GM21825 (cell line): ENCODE data around the gene NID1.

Source experiments
- ATAC-seq: cut with Tn5 transposase; IDR thresholded peaks from one replicate; pipeline ENCODE4 v1.9.1; 2021; ENCODE audit warnings: mild to moderate bottlenecking, moderate library complexity; ENCODE audit not compliant: unreplicated experiment

The NID1 gene, protein sequence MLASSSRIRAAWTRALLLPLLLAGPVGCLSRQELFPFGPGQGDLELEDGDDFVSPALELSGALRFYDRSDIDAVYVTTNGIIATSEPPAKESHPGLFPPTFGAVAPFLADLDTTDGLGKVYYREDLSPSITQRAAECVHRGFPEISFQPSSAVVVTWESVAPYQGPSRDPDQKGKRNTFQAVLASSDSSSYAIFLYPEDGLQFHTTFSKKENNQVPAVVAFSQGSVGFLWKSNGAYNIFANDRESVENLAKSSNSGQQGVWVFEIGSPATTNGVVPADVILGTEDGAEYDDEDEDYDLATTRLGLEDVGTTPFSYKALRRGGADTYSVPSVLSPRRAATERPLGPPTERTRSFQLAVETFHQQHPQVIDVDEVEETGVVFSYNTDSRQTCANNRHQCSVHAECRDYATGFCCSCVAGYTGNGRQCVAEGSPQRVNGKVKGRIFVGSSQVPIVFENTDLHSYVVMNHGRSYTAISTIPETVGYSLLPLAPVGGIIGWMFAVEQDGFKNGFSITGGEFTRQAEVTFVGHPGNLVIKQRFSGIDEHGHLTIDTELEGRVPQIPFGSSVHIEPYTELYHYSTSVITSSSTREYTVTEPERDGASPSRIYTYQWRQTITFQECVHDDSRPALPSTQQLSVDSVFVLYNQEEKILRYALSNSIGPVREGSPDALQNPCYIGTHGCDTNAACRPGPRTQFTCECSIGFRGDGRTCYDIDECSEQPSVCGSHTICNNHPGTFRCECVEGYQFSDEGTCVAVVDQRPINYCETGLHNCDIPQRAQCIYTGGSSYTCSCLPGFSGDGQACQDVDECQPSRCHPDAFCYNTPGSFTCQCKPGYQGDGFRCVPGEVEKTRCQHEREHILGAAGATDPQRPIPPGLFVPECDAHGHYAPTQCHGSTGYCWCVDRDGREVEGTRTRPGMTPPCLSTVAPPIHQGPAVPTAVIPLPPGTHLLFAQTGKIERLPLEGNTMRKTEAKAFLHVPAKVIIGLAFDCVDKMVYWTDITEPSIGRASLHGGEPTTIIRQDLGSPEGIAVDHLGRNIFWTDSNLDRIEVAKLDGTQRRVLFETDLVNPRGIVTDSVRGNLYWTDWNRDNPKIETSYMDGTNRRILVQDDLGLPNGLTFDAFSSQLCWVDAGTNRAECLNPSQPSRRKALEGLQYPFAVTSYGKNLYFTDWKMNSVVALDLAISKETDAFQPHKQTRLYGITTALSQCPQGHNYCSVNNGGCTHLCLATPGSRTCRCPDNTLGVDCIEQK

DNA sequence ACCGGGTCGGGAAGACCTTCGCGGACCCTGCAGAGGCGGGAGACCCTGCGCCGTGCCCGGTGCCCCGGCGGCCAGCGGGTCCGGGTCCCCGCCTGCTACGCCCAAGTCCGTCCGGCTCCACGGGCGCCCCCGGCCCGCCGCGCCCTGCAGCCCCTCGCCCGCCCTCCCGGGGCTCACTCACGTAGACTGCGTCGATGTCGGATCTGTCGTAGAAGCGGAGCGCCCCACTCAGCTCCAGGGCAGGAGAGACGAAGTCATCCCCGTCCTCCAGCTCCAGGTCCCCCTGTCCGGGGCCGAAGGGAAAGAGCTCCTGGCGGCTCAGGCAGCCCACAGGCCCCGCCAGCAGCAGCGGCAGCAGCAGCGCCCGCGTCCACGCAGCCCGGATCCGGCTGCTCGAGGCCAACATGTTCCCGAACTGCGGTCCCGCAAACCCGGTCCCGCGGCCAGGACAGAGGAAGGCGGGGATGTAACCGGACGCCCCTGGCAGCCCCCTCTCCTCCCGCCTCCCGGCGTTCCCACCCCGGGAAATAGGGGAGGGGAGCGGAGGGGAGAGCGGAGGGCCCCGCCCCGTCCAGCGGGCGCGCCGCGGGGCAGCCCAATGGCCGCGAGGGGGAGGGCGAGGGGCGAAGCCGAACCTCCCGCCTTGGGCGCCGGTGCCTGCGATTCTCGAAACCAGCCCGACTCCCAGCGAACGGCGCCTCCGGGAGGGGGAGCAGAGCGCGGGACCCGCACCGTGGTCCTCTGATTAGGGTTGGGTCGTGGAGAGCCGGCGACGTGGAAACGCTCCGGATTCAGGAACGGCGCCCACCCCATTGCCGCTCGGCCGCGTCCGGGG lies at the start of gene NID1:
NID1 (minus strand) TSS at position 417 of the 835 bp plus-strand sequence; CDS start at position 406, 11 bp downstream.
- peak; percentile 36 for ATAC-seq

DNA sequence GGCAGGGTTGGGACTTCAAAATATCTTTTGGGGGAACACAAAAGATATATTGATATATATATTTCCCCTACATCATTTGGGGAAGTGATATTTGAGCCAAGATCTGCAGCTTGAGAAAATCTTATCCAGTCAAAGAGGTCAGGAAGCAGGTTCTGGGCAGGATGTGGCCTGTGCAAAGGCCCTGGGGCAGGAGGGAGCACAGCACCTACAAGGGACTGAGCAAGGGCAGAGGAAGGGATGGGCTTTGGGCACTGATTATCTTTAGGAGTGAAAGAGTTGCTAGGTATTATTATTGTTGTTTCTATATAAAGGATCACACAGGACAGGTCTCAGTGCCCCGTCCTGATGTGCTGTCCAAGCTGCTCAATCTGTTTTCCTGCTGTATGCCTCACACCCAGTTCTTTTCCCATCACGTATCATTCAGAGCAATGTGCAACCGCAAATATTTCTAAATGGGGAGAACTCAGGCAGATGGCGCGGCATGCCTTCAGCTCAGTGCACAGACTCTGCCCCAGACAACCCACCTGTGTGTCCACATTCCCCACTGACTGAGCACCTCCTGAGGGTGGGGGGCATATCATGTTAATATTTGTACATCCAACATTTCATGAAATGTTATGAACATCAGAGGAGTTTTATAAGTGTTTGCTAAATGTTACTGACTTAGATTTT lies 49.3 kb upstream of the NID1 start:
- no peak for ATAC-seq

DNA sequence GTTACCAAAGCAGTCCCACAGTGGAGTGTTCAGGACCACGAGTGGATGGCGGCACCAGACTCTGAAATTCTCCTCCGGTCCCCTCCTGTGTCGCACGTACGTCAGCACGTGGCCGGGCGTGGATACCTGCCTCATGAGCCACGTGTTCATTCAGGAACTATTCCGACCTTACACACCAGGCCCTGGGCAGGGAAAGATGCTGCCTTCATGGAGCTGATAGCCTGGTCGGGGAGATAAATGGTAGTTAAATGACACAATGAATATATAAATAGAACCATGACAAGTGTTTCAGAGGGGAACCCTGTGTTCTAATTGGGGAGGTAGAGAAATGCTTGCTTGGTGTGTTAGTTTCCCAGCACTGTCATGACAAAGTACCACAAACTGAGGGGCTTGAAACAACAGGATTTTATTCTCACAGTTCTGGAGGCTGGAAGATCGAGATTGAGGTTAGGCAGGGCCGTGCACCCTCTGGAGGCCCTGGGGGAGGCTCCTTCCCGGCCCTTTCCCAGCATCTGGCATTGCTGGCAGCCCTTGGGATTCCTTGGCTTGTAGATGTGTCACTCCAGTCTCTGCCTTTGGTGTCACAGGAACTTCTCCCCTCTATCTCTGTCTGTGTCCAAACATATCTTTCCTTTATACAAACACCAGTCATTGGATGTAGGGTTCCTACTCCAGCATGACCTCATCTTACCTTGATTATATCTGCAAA lies 48.6 kb upstream of the NID1 start:
- no peak for ATAC-seq

DNA sequence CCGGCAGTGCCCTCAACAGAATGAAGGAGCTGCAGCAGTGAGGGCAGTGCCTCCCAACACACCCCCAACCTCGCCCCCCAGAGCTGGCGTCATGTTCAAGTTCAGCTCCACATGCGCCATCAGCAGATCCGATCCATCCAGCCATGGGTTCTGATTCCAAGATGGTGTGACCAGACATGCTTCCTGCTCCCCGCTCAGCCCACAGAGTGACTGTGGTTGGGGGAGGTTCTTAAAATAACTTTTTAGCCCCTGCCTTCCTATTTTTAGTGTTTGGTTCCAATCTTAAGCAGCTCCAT lies 47.4 kb upstream of the NID1 start:
- ATAC-seq, result no peak

DNA sequence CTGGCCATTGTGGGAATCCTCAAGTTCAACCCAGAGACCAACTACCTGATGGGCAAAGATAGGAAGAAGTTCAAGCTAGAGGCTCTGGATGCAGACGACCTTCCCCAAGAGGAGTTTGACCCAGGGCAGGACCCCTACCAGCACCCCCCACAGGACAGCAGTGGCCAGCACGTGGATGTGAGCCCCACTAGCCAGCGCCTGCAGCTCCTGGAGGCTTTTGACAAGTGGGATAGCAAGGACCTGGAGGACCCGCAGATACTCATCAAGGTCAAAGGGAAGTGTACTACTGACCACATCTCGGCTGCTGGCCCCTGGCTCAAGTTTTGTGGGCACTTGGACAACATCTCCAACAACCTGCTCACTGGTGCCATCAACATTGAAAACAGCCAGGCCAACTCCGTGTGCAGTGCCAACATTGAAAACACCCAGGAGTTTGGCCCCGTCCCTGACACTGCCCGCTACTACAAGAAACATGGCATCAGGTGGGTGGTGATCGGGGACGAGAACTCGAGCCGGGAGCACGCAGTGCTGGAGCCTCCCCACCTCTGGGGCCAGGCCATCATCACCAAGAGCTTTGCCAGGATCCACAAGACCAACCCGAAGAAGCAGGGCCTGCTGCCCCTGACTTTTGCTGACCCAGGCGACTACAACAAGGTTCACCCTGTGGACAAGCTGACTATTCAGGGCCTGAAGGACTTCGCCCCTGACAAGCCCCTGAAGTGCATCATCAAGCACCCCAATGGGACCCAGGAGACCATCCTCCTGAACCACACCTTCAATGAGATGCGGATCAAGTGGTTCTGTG lies 46.8 kb upstream of the NID1 start:
- no peak for ATAC-seq

DNA sequence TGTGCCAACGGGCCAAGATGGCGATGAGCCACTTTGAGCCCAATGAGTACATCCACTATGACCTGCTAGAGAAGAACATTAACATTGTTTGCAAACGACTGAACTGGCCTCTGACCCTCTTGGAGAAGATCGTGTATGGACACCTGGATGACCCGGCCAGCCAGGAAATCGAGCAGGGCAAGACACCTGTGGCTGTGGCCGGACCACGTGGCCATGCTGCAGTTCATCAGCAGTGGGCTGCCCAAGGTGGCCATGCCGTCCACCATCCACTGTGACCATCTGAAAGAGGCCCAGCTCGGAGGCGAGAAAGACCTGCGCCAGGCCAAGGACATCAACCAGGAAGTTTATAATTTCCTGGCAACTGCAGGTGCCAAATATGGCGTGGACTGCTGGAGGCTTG lies 45.2 kb upstream of the NID1 start:
- ATAC-seq, result no peak

DNA sequence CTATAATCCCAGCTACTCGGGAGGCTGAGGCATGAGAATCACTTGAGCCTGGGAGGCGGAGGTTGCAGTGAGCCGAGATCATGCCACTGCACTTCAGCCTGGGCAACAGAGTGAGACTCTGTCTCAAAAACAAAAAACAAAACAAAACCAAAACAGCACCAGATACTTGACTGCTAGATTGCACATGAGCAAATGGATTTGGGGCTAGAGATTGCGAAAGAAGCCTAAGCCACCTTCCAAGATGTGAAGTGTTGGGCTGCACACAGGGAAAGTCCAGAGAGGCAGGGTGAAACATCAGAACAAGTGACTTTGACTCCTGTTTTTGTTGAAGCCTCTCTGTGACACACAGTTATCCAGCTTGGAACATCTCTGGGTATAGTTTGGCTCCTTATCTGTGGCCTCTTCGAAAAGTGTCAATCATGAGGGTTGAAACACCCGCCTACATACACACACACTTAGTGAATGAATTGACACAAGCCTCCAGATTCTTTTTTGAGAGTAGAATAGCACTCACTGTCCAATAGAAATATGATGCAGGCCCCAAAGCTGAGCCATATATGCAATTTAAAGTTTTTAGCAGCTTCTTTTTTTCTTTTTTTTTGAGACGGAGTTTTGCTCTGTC lies 43.2 kb upstream of the NID1 start:
- no peak for ATAC-seq

DNA sequence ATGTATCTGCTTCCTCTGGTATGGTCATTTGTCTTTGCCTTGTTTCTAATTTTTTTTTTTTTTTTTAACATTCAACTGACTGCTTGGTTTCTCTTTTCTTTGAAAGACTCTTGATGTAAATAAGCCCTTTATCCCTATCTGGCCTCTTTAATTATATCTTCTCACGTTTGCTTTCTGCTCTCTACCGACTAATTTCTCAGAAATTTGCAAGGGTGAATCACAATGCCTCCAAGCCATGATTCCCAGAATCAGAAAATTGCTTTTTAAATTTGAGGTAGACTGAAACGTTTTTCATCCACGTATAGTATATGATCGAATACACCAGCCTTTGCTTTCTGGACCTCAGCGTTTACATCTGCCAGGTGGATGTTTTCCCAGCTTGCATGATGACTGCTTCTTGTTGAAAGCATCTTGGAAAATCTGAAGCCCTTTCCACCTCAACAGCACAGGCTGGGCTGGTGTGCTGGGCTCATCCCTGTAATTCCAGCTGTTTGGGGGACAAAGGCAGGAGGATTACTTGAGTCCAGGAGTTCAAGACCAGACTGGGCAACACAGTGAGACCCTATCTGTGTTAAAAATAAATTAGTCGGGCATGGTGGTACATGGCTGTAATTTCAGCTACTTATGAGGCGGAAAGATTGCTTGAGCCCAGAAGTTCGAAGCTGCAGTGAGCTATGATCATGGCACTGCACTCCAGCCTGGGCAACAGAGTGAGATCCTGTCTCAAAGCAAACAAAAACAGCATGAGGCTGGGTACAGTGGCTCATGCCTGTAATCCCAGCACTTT lies 42.4 kb upstream of the NID1 start:
- ATAC-seq, result no peak

DNA sequence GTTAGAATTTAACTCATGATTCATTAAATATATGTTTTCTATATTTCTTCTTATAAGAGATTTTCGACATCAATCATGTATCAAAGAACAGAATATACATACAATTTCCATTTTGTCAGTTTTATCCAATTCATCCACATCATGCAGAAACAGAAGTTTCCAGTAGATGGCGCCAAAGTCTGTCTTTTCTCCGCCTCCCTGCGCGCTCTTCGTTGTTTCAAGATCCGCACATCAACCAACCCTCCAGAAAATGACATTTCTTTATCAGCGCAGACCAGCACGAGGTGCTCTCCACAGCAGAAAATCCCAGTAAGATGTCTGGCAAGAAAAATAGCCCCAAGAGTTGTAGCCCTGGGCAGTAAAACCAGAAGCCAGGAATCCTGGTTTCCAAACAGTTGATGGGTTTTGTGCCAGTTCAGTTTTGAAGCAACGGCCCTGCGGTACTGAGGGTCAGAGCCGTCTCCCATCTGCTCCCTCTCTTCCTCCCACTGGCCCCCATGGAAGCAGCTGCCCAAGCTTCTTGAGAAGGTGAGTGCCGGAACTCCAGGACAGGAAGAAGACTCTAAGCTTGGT lies 38.8 kb upstream of the NID1 start:
- peak; percentile 40 for ATAC-seq

DNA sequence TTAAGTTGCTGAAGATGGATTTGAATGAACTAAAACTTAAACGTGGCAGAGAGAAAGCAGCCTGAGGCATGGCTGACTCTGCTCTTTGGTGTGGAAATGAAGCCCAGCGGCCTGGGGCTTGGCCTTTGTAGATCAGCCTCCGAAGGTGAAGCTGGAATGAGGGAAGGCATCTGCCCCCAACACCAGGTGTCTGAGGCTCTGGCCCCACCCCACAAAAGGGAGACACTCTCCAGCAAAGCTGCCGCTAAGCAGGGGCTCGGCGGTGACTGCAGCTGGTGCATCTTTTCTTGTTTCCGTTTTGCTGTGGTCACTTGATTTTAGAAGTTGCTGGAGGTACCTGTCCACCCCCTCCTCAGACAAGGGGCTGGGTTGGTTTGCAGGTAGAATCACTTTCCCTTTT lies 38.2 kb upstream of the NID1 start:
- ATAC-seq, result no peak

DNA sequence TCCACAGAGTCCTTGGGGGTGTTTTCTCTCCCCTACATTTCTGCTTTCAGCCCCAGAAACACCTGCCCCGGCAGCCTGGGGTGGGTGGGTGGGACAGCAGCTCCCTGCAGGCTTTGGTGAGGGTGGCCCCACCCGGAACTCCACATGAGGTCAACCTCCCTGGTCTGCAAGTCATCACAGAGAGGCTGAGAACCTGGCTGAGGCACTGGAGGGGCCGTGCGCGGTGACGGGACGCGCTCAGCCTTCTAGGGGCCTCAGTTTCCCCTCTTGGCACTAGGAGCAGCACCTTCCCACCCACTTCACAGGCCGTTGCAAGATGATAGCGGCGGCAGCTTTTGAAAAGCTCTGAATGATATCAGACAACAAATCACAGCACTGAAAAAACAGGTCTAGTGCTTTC lies 37.7 kb upstream of the NID1 start:
- no peak for ATAC-seq

DNA sequence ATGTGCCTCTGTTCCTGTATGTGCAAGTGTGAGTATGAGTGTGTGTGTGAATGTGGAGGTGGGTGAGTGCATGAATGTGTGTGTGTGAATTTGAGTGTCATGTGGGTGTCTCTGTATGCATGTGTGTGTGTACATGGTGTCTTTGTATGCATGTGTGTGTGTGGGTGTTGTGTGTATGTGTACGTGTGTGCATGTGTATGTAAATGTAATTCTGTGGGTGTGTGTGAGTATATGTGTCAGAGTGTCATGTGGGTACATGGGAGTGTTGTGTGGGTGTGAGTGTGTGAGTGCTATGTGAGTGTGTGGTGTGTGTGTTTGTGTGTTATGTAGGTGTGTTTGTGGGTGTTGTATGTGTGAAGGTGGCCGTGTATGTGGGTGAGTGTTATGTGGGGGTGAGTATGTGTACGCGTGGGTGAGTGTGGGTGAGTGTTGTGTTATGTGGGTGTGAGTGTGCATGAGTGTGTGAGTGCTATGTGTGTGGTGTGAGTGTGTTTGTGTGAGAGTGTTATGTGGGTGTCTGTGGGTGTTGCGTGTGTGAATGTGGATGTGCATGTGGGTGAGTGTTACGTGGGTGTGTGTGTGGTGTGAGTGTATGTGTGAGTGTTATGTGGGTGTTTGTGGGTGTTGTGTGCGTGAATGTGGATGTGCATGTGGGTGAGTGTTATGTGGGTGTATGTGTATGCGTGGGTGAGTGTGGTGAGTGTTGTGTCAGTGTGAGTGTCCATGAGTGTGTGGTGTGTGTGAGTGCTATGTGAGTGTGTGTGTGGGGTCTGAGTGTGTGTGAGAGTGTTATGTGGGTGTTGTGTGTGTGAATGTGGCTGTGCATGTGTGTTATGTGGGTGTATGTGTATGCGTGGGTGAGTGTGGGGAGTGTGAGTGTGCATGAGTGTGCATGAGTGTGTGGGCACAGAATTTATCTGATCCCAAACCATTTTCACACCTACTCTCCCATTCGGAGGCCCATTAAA lies 36.6 kb upstream of the NID1 start:
- ATAC-seq, result no peak

DNA sequence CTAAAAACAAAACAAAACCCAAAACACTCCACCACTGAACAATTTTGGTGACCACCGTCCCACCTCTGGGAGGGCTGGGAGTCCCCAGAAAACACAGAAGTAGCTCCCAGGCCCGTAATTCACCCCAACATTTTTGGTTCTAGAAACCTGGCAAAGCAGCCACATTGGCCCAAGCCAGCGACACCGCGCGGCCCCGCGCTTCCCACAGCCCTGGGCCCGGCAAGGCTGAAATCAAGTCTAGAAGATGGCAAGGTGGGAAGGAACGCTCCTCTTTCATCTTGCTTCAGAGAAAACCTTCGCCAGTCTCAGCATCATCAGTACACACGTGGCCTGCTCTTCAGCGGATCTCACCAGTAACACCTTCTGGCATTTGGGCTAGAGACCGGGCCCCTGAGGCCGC lies 35.9 kb upstream of the NID1 start:
- no peak for ATAC-seq

DNA sequence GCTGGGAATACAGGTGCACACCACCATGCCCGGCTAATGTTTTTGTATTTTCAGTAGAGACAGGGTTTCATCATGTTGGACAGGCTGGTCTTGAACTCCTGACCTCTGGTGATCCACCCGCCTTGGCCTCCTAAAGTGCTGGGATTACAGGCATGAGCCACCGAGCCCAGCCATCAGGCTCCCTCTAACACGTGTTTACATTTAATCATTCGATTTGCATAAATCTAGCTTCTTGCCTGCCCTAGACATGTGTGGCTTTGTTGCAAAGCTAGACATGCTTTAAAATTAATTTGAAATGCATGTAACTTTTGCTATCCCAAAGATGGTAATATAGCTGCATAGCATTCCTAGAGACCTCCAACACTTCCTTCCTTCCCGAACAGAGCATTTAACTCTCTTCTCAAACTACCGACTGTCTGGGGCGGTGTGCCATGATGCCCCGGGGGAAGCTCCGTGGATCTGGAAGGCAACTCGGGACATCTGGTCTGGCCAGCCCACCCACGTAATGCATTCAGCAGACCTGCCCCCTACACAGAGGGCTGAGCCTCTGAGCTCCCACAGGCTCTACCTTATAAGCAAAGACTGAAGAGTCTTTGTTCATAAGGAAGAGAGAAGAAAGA lies 34.6 kb upstream of the NID1 start:
- no peak for ATAC-seq

DNA sequence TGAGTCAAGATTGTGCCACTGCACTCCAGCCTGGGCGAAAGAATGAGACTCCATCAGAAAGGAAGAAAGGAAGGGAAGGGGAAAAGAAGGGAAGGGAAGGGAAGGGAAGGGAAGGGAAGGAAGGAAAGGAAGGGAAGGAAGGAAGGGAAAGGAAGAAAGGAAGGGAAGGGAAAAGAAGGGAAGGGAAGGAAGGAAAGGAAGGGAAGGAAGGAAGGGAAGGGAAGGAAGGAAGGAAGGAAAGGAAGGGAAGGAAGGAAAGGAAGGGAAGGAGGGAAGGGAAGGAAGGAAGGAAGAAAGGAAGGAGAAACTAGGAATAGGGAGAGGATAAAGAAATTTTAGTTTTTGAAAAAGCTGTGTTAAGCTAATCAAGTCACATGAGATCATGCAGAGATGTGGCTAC lies 33.4 kb upstream of the NID1 start:
- ATAC-seq, result no peak
